ENCODE measurements around the gene SIAH1. TPM values are rescaled to one million over a fixed set of nuclear protein-coding genes. Genes with fewer than 3 reads are reported as not detected.
"Not testable (repeated sequence)": the region's sequence is repeated elsewhere in the genome, so short reads cannot be mapped to it uniquely, and the experiment has no call there.

SIAH1 gene
- total and polyA plus RNA-seq, 4 experiments from 2014 or later = 11.9 to 14.9 (median 12.7) TPM

- H3K9me3 Mint-ChIP-seq = peaks cover 0 to 4% (median 0%) of the 10 kb centered on the region in 8 donors
- no peak for DNase-seq
- H3K27ac ChIP-seq (ENCODE audit: low read depth, low read length) = no peak overlapping the region
- H3K4me3 Mint-ChIP-seq = no peak overlapping the region
- POLR2A ChIA-PET (ENCODE audit: partially characterized antibody) = interaction anchor here (4.2 kb wide), 1 partner anchor 14 kb away, joined by 82 read pairs; no protein-coding TSS in a partner anchor
- H3K4me1 ChIP-seq (ENCODE audit: insufficient read depth, low read length) = peaks cover 42% of the 10 kb centered on the region
- peak overlapping the region in 1 of 7 donors; percentile 83 for H3K27ac Mint-ChIP-seq
- H3K4me1 Mint-ChIP-seq = peaks cover 35 to 54% (median 39%) of the 10 kb centered on the region in 4 donors
- H3K36me3 Mint-ChIP-seq = peaks cover 0 to 11% of the 10 kb centered on the region in 2 donors
- no peaks in the 10 kb centered on the region for H3K36me3 ChIP-seq (ENCODE audit: insufficient read depth, low read length)
- CTCF ChIA-PET (ENCODE audit: partially characterized antibody) = interaction anchor here (0.8 to 2.4 kb wide), 2 partner anchors 241 to 248 kb away, joined by 3 to 14 read pairs; no protein-coding TSS in a partner anchor
- no peaks in the 10 kb centered on the region for H3K27me3 ChIP-seq (ENCODE audit: insufficient read depth, low read length)
- intact Hi-C loops (cut with micrococcal nuclease) = loop anchor here (5.0 to 10.0 kb wide), 3 partner anchors 65 to 1697 kb away; partner anchors contain the start of genes ITFG1, ORC6, PHKB and VPS35
- H3K9me3 ChIP-seq (ENCODE audit: control insufficient read depth in 1 of 2, low read length in 2 of 2) = no peaks in the 10 kb centered on the region
- no peak overlapping the region for H3K4me3 ChIP-seq (ENCODE audit: low read length in 2 of 2)
- no peaks in the 10 kb centered on the region for H3K27me3 Mint-ChIP-seq
Measured at GRCh38 chr16:48382131-48382530, 3.1 kb downstream of the SIAH1 start.

GRCh38 chr16:48381201-48381600, 4.0 kb downstream of the SIAH1 start:
- Mint-ChIP-seq H3K4me3 (no peak overlapping the region), H3K27me3 (no peaks in the 10 kb centered on the region), H3K27ac (no peak overlapping the region), H3K9me3 (peaks cover 0 to 4% (median 0%) of the 10 kb centered on the region in 8 donors), H3K4me1 (peaks cover 37 to 54% (median 41%) of the 10 kb centered on the region in 4 donors), H3K36me3 (peaks cover 0 to 11% of the 10 kb centered on the region in 2 donors)
- no peaks in the 10 kb centered on the region for H3K9me3 ChIP-seq (ENCODE audit: control insufficient read depth in 1 of 2, low read length in 2 of 2)
- H3K4me1 ChIP-seq (ENCODE audit: insufficient read depth, low read length) = peaks cover 42% of the 10 kb centered on the region
- DNase-seq = no peak
- H3K36me3 ChIP-seq (ENCODE audit: insufficient read depth, low read length) = no peaks in the 10 kb centered on the region
- H3K27me3 ChIP-seq (ENCODE audit: insufficient read depth, low read length) = no peaks in the 10 kb centered on the region
- CTCF ChIA-PET (ENCODE audit: partially characterized antibody) = interaction anchor here (1.0 kb wide), 1 partner anchor 30 kb away, joined by 3 read pairs; no protein-coding TSS in a partner anchor
- H3K27ac ChIP-seq (ENCODE audit: low read depth, low read length) = no peak overlapping the region
- POLR2A ChIA-PET (ENCODE audit: partially characterized antibody) = no interaction called here
- intact Hi-C loops (cut with micrococcal nuclease) = loop anchor here (5.0 to 10.0 kb wide), 3 partner anchors 64 to 1696 kb away; partner anchors contain the start of genes ITFG1, ORC6, PHKB and VPS35
- H3K4me3 ChIP-seq (ENCODE audit: low read length in 2 of 2) = no peak overlapping the region

- H3K27me3 Mint-ChIP-seq = no peaks in the 10 kb centered on the region
- Histone ChIP-seq H3K4me1 (ENCODE audit: insufficient read depth, low read length) (peaks cover 31% of the 10 kb centered on the region), H3K4me3 (ENCODE audit: low read length in 2 of 2) (no peak overlapping the region), H3K27me3 (ENCODE audit: insufficient read depth, low read length) (no peaks in the 10 kb centered on the region), H3K36me3 (ENCODE audit: insufficient read depth, low read length) (no peaks in the 10 kb centered on the region), H3K9me3 (ENCODE audit: control insufficient read depth in 1 of 2, low read length in 2 of 2) (no peaks in the 10 kb centered on the region), H3K27ac (ENCODE audit: low read depth, low read length) (no peak overlapping the region)
- peaks cover 0 to 3% of the 10 kb centered on the region in 2 donors for H3K36me3 Mint-ChIP-seq
- DNase-seq = no peak
- H3K27ac Mint-ChIP-seq = peak overlapping the region in 3 of 7 donors; percentile 4 to 38 (median 16)
- intact Hi-C loops (cut with micrococcal nuclease) = no loop called here
- H3K9me3 Mint-ChIP-seq = no peaks in the 10 kb centered on the region
- ChIA-PET CTCF (ENCODE audit: partially characterized antibody) (interaction anchor here (1.2 kb wide), 1 partner anchor 252 kb away, joined by 3 read pairs; no protein-coding TSS in a partner anchor), POLR2A (ENCODE audit: partially characterized antibody) (interaction anchor here (0.9 kb wide), 1 partner anchor 12 kb away, joined by 3 read pairs; no protein-coding TSS in a partner anchor)
- peaks cover 34 to 49% (median 36%) of the 10 kb centered on the region in 4 donors for H3K4me1 Mint-ChIP-seq
- peak overlapping the region in 1 of 8 donors; percentile 20 for H3K4me3 Mint-ChIP-seq
Measured at GRCh38 chr16:48378836-48379235, 6.4 kb downstream of the SIAH1 start.

GRCh38 chr16:48378276-48378675, 6.9 kb downstream of the SIAH1 start:
- Mint-ChIP-seq H3K27me3 (no peaks in the 10 kb centered on the region), H3K9me3 (no peaks in the 10 kb centered on the region), H3K4me1 (peaks cover 28 to 43% (median 31%) of the 10 kb centered on the region in 4 donors), H3K36me3 (no peaks in the 10 kb centered on the region), H3K27ac (peak overlapping the region in 3 of 7 donors; percentile 4 to 38 (median 16)), H3K4me3 (no peak overlapping the region)
- H3K4me3 ChIP-seq (ENCODE audit: low read length in 2 of 2) = no peak overlapping the region
- ChIA-PET CTCF (ENCODE audit: partially characterized antibody) (interaction anchor here (1.2 kb wide), 1 partner anchor 252 kb away, joined by 3 read pairs; no protein-coding TSS in a partner anchor), POLR2A (ENCODE audit: partially characterized antibody) (interaction anchor here (0.9 to 1.2 kb wide), 2 partner anchors 12 kb away, joined by 3 to 5 read pairs; no protein-coding TSS in a partner anchor)
- H3K27me3 ChIP-seq (ENCODE audit: insufficient read depth, low read length) = no peaks in the 10 kb centered on the region
- DNase-seq = no peak
- no peak overlapping the region for H3K27ac ChIP-seq (ENCODE audit: low read depth, low read length)
- no peaks in the 10 kb centered on the region for H3K36me3 ChIP-seq (ENCODE audit: insufficient read depth, low read length)
- intact Hi-C loops (cut with micrococcal nuclease) = no loop called here
- H3K4me1 ChIP-seq (ENCODE audit: insufficient read depth, low read length) = peaks cover 25% of the 10 kb centered on the region
- no peaks in the 10 kb centered on the region for H3K9me3 ChIP-seq (ENCODE audit: control insufficient read depth in 1 of 2, low read length in 2 of 2)

GRCh38 chr16:48377301-48377700, 7.9 kb downstream of the SIAH1 start:
- H3K4me3 Mint-ChIP-seq; H3K27me3 ChIP-seq (ENCODE audit: insufficient read depth, low read length); H3K36me3 ChIP-seq (ENCODE audit: insufficient read depth, low read length); H3K27me3 Mint-ChIP-seq; DNase-seq; H3K4me3 ChIP-seq (ENCODE audit: low read length in 2 of 2); H3K27ac Mint-ChIP-seq; H3K9me3 Mint-ChIP-seq; intact Hi-C loops (cut with micrococcal nuclease); H3K27ac ChIP-seq (ENCODE audit: low read depth, low read length); H3K36me3 Mint-ChIP-seq; H3K9me3 ChIP-seq (ENCODE audit: control insufficient read depth in 1 of 2, low read length in 2 of 2): not testable (repeated sequence)
- ChIA-PET CTCF (ENCODE audit: partially characterized antibody) (interaction anchor here (0.6 to 1.9 kb wide), 5 partner anchors 11 to 250 kb away, joined by 3 to 9 read pairs (median 4); no protein-coding TSS in a partner anchor), POLR2A (ENCODE audit: partially characterized antibody) (interaction anchor here (1.2 to 1.3 kb wide), 2 partner anchors 8 to 11 kb away, joined by 3 to 5 read pairs; no protein-coding TSS in a partner anchor)
- H3K4me1 Mint-ChIP-seq = peaks cover 26 to 38% (median 28%) of the 10 kb centered on the region in 4 donors
- H3K4me1 ChIP-seq (ENCODE audit: insufficient read depth, low read length) = peaks cover 21% of the 10 kb centered on the region

GRCh38 chr16:48374255-48374654, 11.0 kb downstream of the SIAH1 start:
- H3K9me3 ChIP-seq (ENCODE audit: control insufficient read depth in 1 of 2, low read length in 2 of 2) = no peaks in the 10 kb centered on the region
- Mint-ChIP-seq H3K9me3 (no peaks in the 10 kb centered on the region), H3K4me3 (no peak overlapping the region), H3K4me1 (peaks cover 17 to 24% (median 18%) of the 10 kb centered on the region in 4 donors), H3K27ac (no peak overlapping the region), H3K36me3 (no peaks in the 10 kb centered on the region), H3K27me3 (no peaks in the 10 kb centered on the region)
- no peak overlapping the region for H3K4me3 ChIP-seq (ENCODE audit: low read length in 2 of 2)
- H3K36me3 ChIP-seq (ENCODE audit: insufficient read depth, low read length) = no peaks in the 10 kb centered on the region
- ChIA-PET CTCF (ENCODE audit: partially characterized antibody) (interaction anchor here (1.6 kb wide), 1 partner anchor 20 kb away, joined by 8 read pairs; no protein-coding TSS in a partner anchor), POLR2A (ENCODE audit: partially characterized antibody) (interaction anchor here (1.0 kb wide), 1 partner anchor 11 kb away, joined by 4 read pairs; no protein-coding TSS in a partner anchor)
- DNase-seq = no peak
- no peaks in the 10 kb centered on the region for H3K27me3 ChIP-seq (ENCODE audit: insufficient read depth, low read length)
- peaks cover 9% of the 10 kb centered on the region for H3K4me1 ChIP-seq (ENCODE audit: insufficient read depth, low read length)
- intact Hi-C loops (cut with micrococcal nuclease) = no loop called here
- no peak overlapping the region for H3K27ac ChIP-seq (ENCODE audit: low read depth, low read length)

GRCh38 chr16:48373258-48374029, 11.8 kb downstream of the SIAH1 start:
- ChIA-PET POLR2A (ENCODE audit: partially characterized antibody) (interaction anchor here (0.9 kb wide), 1 partner anchor 10 kb away, joined by 3 read pairs; no protein-coding TSS in a partner anchor), CTCF (ENCODE audit: partially characterized antibody) (interaction anchor here (1.6 kb wide), 1 partner anchor 19 kb away, joined by 8 read pairs; no protein-coding TSS in a partner anchor)
- Histone ChIP-seq H3K4me1 (ENCODE audit: insufficient read depth, low read length) (peaks cover 1% of the 10 kb centered on the region), H3K27me3 (ENCODE audit: insufficient read depth, low read length) (no peaks in the 10 kb centered on the region), H3K27ac (ENCODE audit: low read depth, low read length) (no peak overlapping the region), H3K4me3 (ENCODE audit: low read length in 2 of 2) (no peak overlapping the region), H3K9me3 (ENCODE audit: control insufficient read depth in 1 of 2, low read length in 2 of 2) (no peaks in the 10 kb centered on the region), H3K36me3 (ENCODE audit: insufficient read depth, low read length) (no peaks in the 10 kb centered on the region)
- H3K36me3 Mint-ChIP-seq = no peaks in the 10 kb centered on the region
- H3K27me3 Mint-ChIP-seq = no peaks in the 10 kb centered on the region
- intact Hi-C loops (cut with micrococcal nuclease) = no loop called here
- no peak overlapping the region for H3K27ac Mint-ChIP-seq
- no peak overlapping the region for H3K4me3 Mint-ChIP-seq
- no peaks in the 10 kb centered on the region for H3K9me3 Mint-ChIP-seq
- no peak for DNase-seq
- H3K4me1 Mint-ChIP-seq = peaks cover 9 to 16% (median 10%) of the 10 kb centered on the region in 4 donors

Data from CD4-positive, alpha-beta memory T cell (primary cell).